GM19025 (cell line): ENCODE measurements around the gene PSMB2.
"Not testable (repeated sequence)": the region's sequence is repeated elsewhere in the genome, so short reads cannot be mapped to it uniquely, and the experiment has no call there.

ENCODE experiments used
- ATAC-seq: cut with Tn5 transposase; IDR thresholded peaks from one replicate; pipeline ENCODE4 v1.9.1; 2021; ENCODE audit warnings: mild to moderate bottlenecking, low read depth, moderate library complexity; ENCODE audit not compliant: unreplicated experiment

Gene PSMB2

DNA sequence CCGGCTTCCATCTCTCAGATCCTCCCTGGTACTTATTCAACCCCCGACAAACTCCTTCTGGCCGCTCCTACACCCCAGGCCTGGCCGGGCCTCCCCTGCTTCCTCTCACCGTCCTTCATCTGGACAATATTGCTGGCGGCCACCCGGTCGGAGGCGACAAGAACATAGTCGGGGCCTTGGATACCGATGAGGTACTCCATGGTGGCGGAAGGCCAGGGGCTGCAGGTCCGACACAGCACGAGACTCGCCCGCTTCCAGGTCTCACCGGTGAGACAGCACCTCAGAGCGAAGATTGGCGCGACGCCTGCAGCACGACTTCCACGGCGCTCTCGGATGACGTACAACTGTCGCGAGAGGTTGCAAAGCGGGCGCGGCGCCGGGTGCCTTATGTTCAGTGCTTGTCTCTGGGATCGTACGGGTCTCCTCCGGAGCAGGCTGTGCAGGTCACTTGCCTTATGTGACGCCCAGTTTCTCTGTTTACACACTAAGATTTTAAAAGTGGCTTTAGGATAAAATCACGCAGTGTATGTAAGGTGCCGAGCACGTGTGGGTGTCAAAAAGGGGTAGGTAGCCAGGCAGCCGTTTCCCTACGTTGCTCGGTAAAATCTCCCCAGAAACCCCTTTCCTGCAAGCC, at the start of gene PSMB2:
Gene PSMB2 (minus strand): TSS at position 294 of the 634 bp plus-strand sequence. CDS start 94 bp downstream, at position 200.
- ATAC-seq, result peak; percentile 78

DNA sequence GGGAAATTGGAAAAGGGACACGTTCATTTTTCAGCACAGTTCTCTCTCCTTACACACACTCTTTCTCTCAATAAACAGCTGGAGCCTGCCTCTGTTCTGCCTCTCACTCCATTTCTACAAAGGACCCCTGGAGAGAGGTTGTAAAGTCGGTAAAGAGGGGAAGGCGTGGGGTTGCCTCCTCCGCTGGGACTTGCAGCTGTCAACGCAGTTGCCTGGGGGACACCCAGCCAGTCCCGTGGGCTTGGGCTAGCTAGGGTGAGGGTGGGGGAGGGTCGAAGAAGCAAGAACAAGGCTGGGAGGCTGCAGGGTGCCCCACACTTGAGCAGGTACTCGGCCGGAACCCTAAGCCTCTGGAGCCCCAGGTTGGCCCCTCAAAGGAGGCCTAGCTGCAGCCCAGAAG, 49.8 kb upstream of the PSMB2 start:
- no peak for ATAC-seq

DNA sequence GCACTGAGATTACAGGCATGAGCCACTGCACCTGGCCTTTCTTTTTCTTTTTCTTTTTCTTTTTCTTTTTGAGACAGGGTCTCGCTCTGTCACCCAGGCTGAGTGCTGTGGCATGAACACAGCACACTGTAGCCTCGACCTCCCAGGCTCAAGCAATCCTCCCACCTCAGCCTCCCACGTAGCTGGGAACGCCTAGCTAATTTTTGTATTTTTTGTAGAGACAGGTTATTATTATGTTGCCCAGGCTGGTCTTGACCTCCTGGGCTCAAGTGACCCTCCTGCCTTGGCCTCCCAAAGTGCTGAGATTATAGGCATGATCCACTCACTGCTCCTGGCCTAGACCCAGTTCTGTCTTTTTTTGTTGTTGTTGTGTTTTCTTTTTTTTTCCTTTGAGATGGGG, 48.8 kb upstream of the PSMB2 start:
- ATAC-seq, result not testable (repeated sequence)

DNA sequence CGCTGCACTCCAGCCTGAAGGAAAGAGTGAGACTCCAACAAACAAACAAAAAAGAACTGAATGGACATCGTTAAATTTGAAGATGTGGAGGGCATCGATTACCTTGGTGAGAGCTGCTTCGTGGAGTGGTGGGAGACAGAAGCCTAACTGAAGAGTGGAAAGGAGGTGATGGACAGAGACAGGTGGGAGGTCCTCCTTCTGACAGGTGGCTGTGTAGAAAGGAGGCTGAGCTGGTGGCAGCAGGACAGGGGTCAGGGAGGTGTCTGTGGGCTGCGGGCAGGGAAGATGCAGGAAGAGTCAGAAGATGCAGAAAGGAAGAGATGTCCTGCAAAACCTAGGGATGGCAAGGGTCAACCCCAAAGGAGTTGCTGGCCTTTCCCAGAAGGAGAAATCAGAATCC, 46.8 kb upstream of the PSMB2 start:
- no peak for ATAC-seq

DNA sequence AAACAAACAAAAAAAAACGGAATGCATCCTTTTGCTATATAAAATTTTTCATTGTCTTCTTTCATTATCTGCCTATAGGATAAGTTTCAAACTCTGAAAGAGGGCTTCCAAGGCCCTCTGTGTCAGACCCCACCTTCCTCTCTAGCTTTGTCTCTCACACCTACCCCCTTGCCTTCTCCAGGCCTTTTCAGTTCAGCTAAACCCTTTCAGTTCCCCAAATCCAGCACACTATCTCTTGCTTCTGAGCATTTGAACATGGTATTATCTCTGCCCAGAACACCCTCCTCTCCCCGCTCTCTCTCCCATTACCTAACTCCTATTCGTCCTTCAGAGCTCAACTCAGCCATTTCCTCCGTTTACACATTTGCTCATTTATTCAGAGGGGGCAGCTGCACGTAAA, 41.7 kb upstream of the PSMB2 start:
- ATAC-seq, result no peak

DNA sequence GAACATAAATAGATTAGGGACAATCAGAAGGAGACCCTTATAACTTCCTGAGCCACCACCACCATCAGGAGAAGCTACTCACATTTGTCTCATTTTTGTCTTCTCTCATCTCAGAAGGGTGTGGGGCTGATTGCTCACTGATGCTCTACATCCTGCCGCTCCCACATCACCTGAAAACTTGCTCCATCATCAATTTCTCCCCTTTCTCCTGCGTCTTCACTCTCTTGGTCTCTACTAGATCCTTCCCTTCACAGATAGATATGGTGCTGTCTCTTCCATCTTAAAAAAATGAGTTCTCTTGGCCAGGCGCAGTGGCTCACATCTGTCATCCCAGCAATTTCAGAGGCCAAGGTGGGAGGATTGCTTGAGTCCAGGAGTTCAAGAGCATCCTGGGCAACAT, 38.9 kb upstream of the PSMB2 start:
- no peak for ATAC-seq

DNA sequence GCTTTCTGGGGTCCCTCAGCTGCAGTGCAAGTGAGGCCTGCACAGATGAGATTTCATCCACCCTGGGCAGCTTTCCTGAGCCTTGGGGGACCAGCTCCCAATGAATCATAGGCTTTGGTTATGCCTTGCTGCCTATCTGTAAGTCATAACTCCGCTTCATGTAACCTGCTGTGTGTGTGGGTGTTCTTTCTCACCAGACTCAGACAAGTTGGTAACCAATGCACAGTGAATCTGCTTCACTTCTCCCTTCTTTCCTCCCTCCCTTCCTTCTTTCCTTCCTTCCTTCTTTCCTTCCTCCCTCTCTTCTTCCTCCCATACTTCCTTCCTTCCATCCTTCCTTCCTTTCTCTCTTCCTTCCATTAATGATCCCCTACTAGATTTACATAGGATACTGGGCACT, 34.4 kb upstream of the PSMB2 start:
- ATAC-seq, result no peak

DNA sequence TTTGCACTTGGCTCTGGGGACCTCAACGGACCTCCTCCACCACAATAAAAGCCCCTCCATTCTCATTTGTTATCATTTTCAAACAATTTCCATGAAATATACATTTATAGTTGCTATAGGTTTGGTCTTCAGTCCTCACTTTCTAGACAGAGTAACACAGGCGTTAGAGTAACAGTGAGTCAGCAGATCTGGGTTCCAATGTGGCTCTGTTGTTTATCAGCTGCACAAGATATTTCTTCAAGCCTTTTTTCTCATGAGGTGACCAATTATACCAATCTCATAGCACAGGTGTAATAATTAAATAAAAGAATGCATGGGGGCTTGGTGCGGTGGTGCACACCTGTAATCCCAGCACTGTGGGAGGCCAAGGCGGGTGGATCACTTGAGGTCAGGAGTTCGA, 32.8 kb upstream of the PSMB2 start:
- no peak for ATAC-seq

DNA sequence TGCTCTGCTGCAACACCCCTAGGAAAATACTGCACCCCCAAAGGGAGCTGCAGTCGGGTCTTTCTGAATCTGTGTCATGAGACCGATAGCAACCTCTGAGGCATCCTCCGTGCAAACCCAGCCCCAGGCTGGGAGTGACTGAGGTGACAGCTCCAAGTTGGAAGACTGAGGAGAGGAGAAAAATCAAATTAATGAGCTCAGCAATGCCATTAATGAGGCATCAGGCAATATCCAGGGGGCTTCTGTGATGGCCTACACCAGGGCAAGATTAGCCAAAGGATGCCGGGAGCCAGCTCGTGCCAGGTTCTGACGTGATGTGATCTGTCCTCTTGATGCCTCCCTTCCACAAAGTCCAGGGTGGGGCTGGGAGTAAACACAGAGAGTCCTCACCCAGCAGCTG, 30.8 kb upstream of the PSMB2 start:
- ATAC-seq, result no peak

DNA sequence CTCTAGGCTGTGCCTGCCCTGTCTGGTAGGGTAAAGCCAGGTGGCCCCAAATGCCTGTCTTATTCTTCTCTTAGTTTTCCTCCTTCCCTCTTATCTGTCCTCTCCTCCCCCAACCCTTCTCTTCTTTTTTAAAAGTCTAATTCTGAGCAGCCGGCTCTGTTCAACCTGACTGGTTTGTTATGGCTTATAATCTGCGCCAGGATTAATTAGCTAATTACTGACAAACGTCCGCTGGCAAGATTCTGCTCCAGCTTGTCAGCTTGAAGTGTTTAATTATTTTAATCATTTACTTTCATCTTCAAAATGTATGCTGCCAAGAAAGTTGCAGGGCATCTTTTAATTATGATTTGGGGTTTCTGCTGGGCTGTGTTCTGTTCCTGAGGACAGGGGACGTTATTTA, 27.2 kb upstream of the PSMB2 start:
- ATAC-seq, result no peak

DNA sequence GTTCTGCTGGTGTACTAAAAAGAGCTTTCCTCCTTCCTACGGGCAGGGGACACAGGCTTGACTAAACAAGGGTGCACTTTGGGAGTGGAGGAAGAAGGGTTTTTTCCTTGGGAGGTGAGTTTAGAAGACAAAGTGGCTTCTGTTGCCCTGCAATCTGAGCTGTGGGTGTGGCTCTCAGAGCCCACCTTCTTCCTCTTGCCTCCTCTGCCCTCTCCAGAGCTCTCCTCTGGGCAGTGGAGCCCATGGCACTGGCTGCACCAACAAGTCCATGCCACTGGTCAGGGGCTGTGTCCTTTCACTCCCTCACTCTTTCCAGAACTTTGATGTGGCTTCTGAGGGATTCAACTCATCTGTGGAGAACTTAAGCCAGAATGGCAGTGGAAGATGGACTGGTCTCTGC, 25.6 kb upstream of the PSMB2 start:
- ATAC-seq, result no peak

DNA sequence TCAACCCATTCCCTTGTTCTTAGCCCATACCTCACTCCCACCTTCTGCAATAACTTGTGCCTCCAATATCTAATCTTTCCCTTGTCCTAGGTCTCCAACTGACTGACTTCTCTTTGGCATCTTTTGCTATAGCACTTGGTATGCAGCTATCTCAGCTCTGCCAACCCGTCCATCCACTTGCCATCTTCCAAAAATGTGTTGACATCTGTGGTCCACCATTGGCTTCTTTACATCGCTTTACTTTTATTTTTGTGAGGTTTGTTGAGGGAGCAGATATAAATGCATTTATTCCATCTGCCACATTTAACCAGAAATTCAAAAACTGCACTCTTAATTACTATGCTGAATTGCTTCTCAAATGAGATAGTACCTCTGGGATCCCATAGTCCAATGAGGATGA, 24.9 kb upstream of the PSMB2 start:
- ATAC-seq, result no peak

DNA sequence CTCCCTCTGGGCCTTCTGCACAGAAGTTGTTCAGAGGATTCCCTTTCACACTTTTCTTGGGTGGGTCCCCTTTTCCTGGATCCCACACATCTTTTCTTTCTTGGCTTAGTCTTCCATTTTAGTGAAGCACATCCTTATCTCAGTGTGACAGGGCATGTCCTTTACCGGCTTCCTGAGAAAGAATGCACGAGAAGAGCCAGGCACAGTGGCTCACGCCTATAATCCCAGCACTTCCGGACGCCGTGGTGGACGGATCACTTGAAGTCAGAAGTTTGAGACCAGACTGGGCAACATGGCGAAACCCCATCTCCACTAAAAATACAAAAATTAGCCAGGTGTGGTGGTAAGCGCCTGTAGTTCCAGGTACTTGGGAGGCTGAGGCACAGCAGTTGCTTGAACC, 22.1 kb upstream of the PSMB2 start:
- no peak for ATAC-seq

DNA sequence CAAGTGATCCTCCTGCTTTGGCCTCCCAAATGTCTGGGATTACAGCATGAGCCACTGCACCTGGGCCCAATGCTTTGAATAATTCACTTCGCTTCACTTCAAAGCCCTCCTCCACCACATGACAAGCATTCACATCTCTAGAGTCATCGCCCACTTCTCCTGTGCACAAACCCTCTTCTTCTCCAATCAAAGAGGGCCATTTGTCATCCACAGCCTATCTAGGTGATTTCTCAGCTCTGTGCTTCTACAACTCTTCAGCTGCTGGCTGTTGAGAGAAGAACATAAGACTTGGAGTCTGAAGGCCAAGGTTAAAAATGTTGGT, 20.1 kb upstream of the PSMB2 start:
- no peak for ATAC-seq

DNA sequence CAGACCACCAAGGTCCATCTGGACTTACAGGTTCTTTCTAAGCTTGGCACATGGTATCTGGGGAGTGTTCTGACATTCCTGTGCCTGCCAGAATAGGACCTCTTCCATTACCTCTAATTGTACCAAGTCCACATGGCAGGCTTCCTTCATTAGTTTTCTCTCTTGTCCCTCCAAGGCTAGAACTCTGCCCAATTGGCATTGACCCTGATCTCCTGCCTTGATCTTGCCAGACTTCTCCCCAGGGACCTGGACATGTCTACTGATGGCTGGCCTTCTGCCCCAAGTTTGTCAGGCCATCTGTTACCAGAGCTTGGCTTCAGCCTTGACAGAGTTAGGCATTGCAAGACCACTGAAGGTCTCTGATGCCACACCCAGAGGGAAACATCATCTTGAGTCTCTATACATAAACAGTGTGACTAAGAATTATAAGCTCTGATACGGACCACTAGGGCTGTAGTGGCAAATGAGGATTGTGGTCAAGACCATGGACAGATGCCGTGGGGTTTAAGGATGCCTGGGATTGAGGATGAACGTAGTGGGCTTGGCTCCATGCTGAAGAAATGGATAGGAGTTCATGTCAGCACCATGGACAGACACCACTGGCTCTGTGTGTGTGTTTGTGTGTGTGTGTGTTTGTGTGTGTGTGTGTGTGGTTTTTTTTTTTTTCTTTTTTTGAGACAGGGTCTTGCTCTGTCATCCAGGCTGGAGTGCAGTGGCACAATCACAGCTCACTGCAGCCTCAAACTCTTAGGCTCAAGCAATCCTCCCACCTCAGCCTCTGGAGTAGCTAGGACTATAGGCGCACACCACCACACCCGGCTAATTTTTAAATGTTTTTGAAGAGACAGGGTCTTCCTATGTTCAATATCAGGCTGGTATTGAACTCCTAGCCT, 19.5 kb upstream of the PSMB2 start:
- no peak for ATAC-seq

DNA sequence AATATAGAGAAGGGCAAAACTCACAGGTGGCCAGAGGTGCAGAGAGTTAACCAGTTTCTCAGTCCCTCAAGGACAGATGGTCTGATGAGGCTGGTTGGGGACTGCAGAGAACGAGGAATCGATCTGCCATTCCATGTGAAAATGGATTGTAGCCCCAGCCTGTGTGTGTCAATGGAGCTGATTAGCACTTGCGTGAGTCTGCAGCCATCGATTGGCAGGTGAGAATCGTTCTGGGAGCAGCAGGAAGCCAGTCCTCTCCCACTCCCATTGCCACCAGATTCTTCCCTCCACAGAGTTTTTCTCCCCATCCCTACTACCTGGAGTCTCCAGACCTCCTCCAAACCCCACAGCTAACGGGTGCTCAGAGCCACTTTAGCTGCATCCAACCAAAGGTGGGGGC, 18.3 kb upstream of the PSMB2 start:
- ATAC-seq, result no peak

DNA sequence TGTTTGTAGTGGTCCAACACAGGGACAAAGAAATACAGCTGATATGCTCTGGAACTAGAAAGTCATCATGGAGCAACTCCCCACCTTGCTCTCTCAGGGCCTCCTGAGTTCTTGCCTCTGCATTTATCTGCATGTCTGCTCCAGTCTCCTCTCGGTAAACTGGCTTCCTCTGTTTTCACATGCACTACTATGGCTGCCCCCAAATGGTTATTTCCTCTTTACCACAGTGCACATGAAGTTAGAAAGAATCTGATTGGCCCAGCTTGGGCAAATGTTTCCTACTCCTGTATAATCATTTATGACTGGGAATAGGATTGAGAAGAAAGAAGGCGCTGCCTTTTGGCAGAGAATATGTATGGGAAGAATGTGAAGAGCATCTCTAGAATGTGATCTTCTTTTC, 16.5 kb upstream of the PSMB2 start:
- no peak for ATAC-seq

DNA sequence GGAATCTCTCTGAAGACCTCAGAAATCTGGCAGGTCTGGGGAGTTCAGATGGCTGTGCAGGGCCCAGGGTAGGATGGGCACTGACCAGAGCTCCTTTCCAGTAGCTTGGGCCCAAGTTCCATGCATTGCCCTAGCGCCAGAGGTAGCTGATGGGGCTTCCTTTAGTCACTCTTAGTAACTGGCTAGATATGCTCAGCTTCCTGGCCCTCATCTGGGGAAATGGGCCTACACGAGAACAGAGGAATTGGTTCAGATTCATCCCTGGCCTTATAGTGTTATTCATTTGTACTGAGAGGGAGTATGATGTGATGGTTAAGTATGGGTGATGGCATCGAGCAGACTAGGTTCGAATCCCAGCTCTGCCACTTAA, 15.5 kb upstream of the PSMB2 start:
- no peak for ATAC-seq

DNA sequence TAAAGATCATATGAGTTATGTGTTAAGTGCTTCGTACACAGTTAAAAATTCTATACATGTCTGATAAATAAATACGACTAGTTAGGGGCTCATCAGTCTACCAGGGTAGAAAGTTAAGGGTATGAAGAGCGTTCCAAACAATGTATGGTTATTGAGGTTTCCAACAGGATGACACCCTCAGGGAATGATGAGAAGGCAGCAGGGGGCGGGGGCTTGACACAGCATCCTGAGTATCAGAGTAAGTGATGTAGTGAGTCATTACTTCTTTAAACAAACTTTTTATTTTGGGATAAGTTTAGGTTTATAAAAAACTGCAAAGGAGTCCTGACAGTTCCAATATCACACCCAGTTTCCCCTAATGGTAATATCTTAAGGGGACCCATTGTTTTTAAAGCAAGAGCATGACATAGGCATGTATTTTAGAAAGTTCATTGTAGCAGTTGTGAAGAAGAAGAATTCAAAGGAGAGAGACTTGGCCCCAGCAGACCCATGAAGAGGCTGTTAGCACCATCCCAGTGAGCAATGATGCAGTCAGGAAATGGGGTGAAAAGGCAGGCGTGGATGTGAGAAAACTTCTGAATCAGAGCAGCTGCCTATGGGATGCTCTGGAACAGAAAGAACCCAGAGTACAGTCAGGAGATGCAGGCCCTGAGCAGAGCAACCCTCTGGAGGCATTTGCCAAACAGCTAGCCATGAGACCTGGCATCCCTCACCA, 15.0 kb upstream of the PSMB2 start:
- ATAC-seq, result no peak

DNA sequence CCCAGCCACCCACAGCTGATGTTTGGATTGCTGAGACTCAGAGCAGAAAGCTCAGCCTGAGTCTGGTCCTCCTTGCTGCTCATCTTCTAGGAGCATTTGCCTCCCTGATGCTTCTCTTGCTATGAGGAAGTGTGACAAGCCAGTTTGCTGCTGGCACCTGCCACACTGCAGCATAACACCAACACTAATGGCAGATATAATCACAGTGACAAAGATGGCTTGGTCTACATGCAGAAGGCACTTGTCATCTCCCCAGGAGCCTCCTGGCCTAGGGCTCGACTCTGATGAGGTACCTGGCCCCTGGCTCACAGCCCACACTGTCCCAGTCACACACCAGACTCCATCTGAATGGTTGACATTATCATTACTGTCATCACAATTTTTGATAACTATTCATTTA, 13.9 kb upstream of the PSMB2 start:
- ATAC-seq, result no peak

DNA sequence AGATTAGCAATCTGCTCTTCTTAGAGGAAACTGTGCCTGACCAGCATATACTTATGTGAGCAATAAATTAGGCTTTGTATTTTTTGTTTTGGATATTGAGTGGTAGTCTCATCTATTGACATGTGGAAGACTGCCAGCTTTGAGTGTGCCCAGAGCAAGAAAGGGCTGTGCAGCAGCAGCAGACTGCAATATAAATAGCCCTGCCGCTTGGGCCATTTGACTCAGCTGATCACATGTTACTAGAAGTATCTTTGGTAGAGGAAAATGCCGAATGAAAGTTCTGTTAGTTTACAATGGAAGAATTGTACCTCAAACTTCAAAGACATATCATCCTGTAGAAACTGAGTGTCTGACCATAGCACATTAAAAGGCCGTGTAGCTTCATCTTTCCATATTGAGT, 9.1 kb upstream of the PSMB2 start:
- no peak for ATAC-seq

DNA sequence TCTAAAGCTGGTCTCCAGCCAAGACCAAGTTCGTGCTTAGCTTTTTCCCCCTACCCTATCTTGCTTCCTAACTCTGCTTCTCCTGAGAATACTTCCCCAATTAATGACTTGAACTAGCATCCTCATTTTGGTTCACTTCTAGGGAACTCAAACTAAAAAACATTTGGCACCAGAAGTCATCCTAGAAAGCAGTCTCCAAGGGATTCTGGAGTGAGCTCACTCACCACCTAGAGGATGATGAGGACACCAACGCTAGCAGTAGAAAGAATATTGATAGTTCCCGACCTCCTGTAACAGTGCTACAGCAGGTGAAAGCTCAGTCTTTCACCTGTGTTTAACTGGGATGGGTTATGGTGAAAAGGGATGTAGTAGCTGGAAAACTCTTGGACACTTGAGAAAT, 4.7 kb upstream of the PSMB2 start:
- ATAC-seq, result no peak
